GM23248 (cell line): ENCODE results near the gene PHLPP1. TPM values are rescaled to one million over a fixed set of nuclear protein-coding genes. Genes with fewer than 3 reads are reported as not detected.
"Not testable (repeated sequence)": the region's sequence is repeated elsewhere in the genome, so short reads cannot be mapped to it uniquely, and the experiment has no call there.

Experiments
- DNase-seq: peaks from one replicate; pipeline ENCODE4 v3.0.0-alpha.2; 2015
- H2AFZ ChIP-seq: fragments of 200-600 bp; sonication (generic); 2 replicates; pipeline ENCODE4 v1.6.1; 2016; ENCODE audit warnings: antibody characterized with exemption
- H3F3A ChIP-seq: fragments of 200-600 bp; sonication (generic); 2 replicates; pipeline ENCODE4 v1.6.1; 2016; ENCODE audit warnings: mild to moderate bottlenecking, antibody characterized with exemption, mixed run types; ENCODE audit not compliant: insufficient read depth
- H3K27ac ChIP-seq: fragments of 200-600 bp; sonication (generic); 2 replicates; pipeline ENCODE4 v1.5.1; 2016; ENCODE audit warnings: mild to moderate bottlenecking
- H3K27me3 ChIP-seq: fragments of 200-600 bp; sonication (generic); replicated peaks from 2 replicates; pipeline ENCODE4 v1.6.1; 2016; ENCODE audit warnings: mild to moderate bottlenecking; ENCODE audit not compliant: insufficient read depth
- H3K36me3 ChIP-seq: fragments of 200-600 bp; sonication (generic); 2 replicates; pipeline ENCODE4 v1.6.1; 2016; ENCODE audit warnings: low read depth, mild to moderate bottlenecking
- H3K4me1 ChIP-seq: fragments of 200-600 bp; sonication (generic); 2 replicates; pipeline ENCODE4 v1.6.1; 2016; ENCODE audit warnings: mild to moderate bottlenecking; ENCODE audit not compliant: insufficient read depth
- H3K4me2 ChIP-seq: fragments of 200-600 bp; sonication (generic); one replicate; pipeline ENCODE4 v1.6.1; 2016; ENCODE audit warnings: mild to moderate bottlenecking; ENCODE audit not compliant: unreplicated experiment
- H3K4me3 ChIP-seq: fragments of 200-600 bp; sonication (generic); 2 replicates; pipeline ENCODE4 v1.5.1; 2016; ENCODE audit warnings: mild to moderate bottlenecking
- H3K79me2 ChIP-seq: fragments of 200-600 bp; sonication (generic); 2 replicates; pipeline ENCODE4 v1.6.1; 2016; ENCODE audit warnings: mild to moderate bottlenecking; ENCODE audit not compliant: insufficient read depth
- H3K9ac ChIP-seq: fragments of 200-600 bp; sonication (generic); 2 replicates; pipeline ENCODE4 v1.6.1; 2016; ENCODE audit warnings: mild to moderate bottlenecking
- H3K9me2 ChIP-seq: fragments of 200-600 bp; sonication (generic); 2 replicates; pipeline ENCODE4 v1.6.1; 2016; ENCODE audit warnings: mixed run types, mild to moderate bottlenecking, moderate library complexity; ENCODE audit not compliant: insufficient read depth
- H3K9me3 ChIP-seq: fragments of 200-600 bp; sonication (generic); one replicate; pipeline ENCODE4 v1.6.1; 2017; ENCODE audit warnings: low read depth
- H4K20me1 ChIP-seq: fragments of 200-600 bp; sonication (generic); 2 replicates; pipeline ENCODE4 v1.6.0; 2016; ENCODE audit not compliant: insufficient read depth
- EZH2 ChIP-seq: fragments of 200-600 bp; sonication (generic); IDR thresholded peaks from 2 replicates; pipeline ENCODE4 v1.6.1; 2018; ENCODE audit warnings: antibody characterized with exemption, mild to moderate bottlenecking; ENCODE audit not compliant: insufficient read depth, poor library complexity, severe bottlenecking
- EZH2phosphoT487 ChIP-seq: fragments of 200-600 bp; sonication (generic); IDR thresholded peaks from 2 replicates; pipeline ENCODE4 v1.6.1; 2018; ENCODE audit warnings: antibody characterized with exemption, moderate library complexity, mild to moderate bottlenecking, low read depth; ENCODE audit not compliant: insufficient read depth
- WGBS, 2 experiments: methylation state at CpG; one replicate each; pipeline ENCODE4 v1.1.6; 2015 to 2017; ENCODE audit warnings: low lambda C conversion rate in 2 of 2, low coverage in 1 of 2; ENCODE audit errors: missing lambda C conversion rate in 2 of 2; 5-methylcytosine and 5-hydroxymethylcytosine counted together
- in situ Hi-C: fragments of 300-500 bp; cut with MboI; formaldehyde crosslinking; loops from 2 replicates; pipeline ENCODE4 v1.15.0; 2020
- polyA plus RNA-seq: library from polyadenylated mRNA; unstranded; fragments of >200 nt; fragmentation: Nextera tagmentation; extraction: Ambion mirVana; gene quantifications from 2 replicates; pipeline ENCODE4 v1.2.1, GENCODE V29; 2016
- total RNA-seq: library from RNA; depleted of rRNA; stranded (reverse); fragments of >200 nt; shearing (Covaris generic); gene quantifications from 2 replicates; pipeline ENCODE4 v1.2.3, GENCODE V29; 2014

Gene PHLPP1
- total and polyA plus RNA-seq, 2 experiments from 2014 or later, result 1.1 to 6.8 TPM

- Histone ChIP-seq H3K36me3 (no peaks in the 10 kb centered on the region), H3K27ac (no peak overlapping the region)
- no peak for DNase-seq
Observed at GRCh38 chr18:62690236-62690815, 25.0 kb upstream of the PHLPP1 start.

GRCh38 chr18:62693659-62694058 lies 21.7 kb upstream of the PHLPP1 start:
- Histone ChIP-seq H3K4me2 (no peak overlapping the region), H3K27me3 (peaks cover 5% of the 10 kb centered on the region; the same call in 1 of the 2 replicates), H3F3A (no peaks in the 10 kb centered on the region), H3K9me2 (peaks cover 3% of the 10 kb centered on the region; the same call in 1 of the 2 replicates), H3K27ac (no peak overlapping the region), H4K20me1 (no peaks in the 10 kb centered on the region), H3K4me1 (no peaks in the 10 kb centered on the region), H3K79me2 (no peaks in the 10 kb centered on the region), H3K9me3 (no peaks in the 10 kb centered on the region), H3K36me3 (no peaks in the 10 kb centered on the region), H3K4me3 (no peak overlapping the region), H3K9ac (no peak overlapping the region), H2AFZ (no peak overlapping the region)
- in situ Hi-C loops, result no loop called here
- WGBS, 2 experiments, result 7 to 19% methylated on average over 1 of the region's 1 CpG
- TF ChIP-seq EZH2phosphoT487 (no peak), EZH2 (no peak)
- no peak for DNase-seq

More at GRCh38 chr18:62690236-62690815, 25.0 kb upstream of the PHLPP1 start:
- Histone ChIP-seq H2AFZ (no peak overlapping the region), H3K79me2 (no peaks in the 10 kb centered on the region), H3K9ac (no peak overlapping the region), H3K9me3 (peaks cover 7% of the 10 kb centered on the region), H4K20me1 (no peaks in the 10 kb centered on the region), H3K27me3 (peaks cover 5% of the 10 kb centered on the region; the same call in 1 of the 2 replicates), H3K9me2 (peaks cover 3% of the 10 kb centered on the region; the same call in 1 of the 2 replicates), H3F3A (no peaks in the 10 kb centered on the region), H3K4me1 (no peaks in the 10 kb centered on the region), H3K4me2 (no peak overlapping the region), H3K4me3 (no peak overlapping the region)
- in situ Hi-C loops, result no loop called here
- TF ChIP-seq EZH2phosphoT487, result no peak
- TF ChIP-seq EZH2, result no peak
- WGBS, 2 experiments, result 4 to 6% methylated on average over 6 of the region's 6 CpGs

DNA sequence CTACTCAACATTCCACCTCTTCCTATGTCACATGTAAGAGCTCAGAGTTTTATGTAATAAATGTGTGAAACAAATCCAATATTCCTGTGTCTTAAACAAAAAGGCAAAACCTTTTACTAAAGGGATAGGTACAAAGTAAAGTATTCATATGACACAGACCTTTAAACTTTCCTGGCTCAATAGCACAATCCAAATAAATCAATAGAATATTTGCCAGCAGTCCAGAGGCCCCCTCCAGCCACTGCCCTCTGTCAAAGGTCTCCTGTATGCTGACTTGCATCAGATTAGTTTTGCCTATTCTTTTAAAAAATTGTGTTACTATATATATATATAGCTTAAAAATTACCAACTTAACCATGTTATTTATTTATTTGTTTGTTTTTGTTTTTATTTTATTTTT lies 17.7 kb upstream of the PHLPP1 start:
- in situ Hi-C loops, result no loop called here
- no peak overlapping the region for H3K4me3 ChIP-seq
- no peaks in the 10 kb centered on the region for H3K36me3 ChIP-seq
- no peaks in the 10 kb centered on the region for H3K79me2 ChIP-seq
- DNase-seq, result no peak
- TF ChIP-seq EZH2phosphoT487 (no peak), EZH2 (no peak)
- H2AFZ ChIP-seq, result no peak overlapping the region
- H3K4me2 ChIP-seq, result no peak overlapping the region
- no peaks in the 10 kb centered on the region for H4K20me1 ChIP-seq
- H3K27me3 ChIP-seq, result 0 out of 2 replicates have a peak, but pooled peaks cover 5% of the 10 kb centered on the region
- no peak overlapping the region for H3K27ac ChIP-seq
- H3K9me2 ChIP-seq, result peaks cover 3% of the 10 kb centered on the region; the same call in 1 of the 2 replicates
- no peaks in the 10 kb centered on the region for H3K4me1 ChIP-seq
- no peaks in the 10 kb centered on the region for H3K9me3 ChIP-seq
- H3K9ac ChIP-seq, result no peak overlapping the region
- H3F3A ChIP-seq, result no peaks in the 10 kb centered on the region

DNA sequence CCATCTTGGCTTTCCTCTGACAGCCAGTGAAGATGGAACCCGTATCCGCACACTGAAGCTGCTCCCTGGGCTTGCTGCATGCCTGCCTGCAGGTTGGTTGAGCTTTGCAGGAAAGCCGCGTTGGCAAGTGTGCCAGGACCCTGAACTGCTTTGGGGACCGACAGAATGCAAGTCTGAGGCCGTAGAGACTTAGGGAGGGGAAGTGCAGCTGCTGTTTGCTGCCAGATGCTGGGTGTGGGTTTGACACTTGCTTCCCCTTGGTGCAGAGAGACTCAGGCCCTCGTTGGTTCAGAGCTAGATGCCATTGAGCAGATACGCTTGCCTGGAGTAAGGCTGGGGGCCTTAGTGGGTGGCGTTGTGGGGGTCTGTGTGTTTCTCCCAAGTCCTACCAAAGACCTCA lies 13.1 kb upstream of the PHLPP1 start:
- no peaks in the 10 kb centered on the region for H3K4me1 ChIP-seq
- no peaks in the 10 kb centered on the region for H3K79me2 ChIP-seq
- no peaks in the 10 kb centered on the region for H3K9me3 ChIP-seq
- H3F3A ChIP-seq, result no peaks in the 10 kb centered on the region
- no peak overlapping the region for H3K4me2 ChIP-seq
- H3K27me3 ChIP-seq, result no peaks in the 10 kb centered on the region
- H3K36me3 ChIP-seq, result no peaks in the 10 kb centered on the region
- no peak overlapping the region for H3K4me3 ChIP-seq
- H4K20me1 ChIP-seq, result no peaks in the 10 kb centered on the region
- no peak overlapping the region for H3K9ac ChIP-seq
- H3K9me2 ChIP-seq, result no peaks in the 10 kb centered on the region
- no peak overlapping the region for H3K27ac ChIP-seq
- 41 to 44% methylated on average over 9 of the region's 9 CpGs for WGBS, 2 experiments
- in situ Hi-C loops, result loop anchor here (10.0 kb wide), 1 partner anchor 107 kb away; no protein-coding TSS in a partner anchor
- no peak for TF ChIP-seq EZH2
- no peak for TF ChIP-seq EZH2phosphoT487
- no peak for DNase-seq
- no peak overlapping the region for H2AFZ ChIP-seq

DNA sequence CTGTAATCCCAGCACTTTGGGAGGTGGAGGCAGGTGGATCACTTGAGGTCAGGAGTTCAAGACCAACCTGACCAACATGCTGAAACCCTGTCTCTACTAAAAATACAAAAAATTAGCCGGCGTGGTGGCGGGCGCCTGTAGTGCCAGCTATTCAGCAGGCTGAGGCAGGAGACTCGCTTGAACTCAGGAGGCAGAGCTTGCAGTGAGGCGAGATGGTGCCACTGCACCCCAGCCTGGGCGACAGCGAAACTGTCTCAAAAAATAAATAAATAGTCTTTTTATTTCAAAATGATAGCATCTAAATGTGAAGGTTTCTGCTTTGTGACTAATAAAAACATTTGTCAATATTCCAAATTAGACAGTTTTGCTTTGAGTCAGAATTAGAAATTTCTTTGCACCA lies 8.5 kb upstream of the PHLPP1 start:
- H3K4me2 ChIP-seq, H3K27ac ChIP-seq, DNase-seq, H3K27me3 ChIP-seq, H2AFZ ChIP-seq, H3K9me3 ChIP-seq, H3K9ac ChIP-seq, H3K79me2 ChIP-seq, H3K4me3 ChIP-seq, H3K36me3 ChIP-seq, H4K20me1 ChIP-seq, H3K9me2 ChIP-seq: not testable (repeated sequence)
- peaks cover 13% of the 10 kb centered on the region; the same call in 1 of the 2 replicates for H3F3A ChIP-seq
- in situ Hi-C loops, result loop anchor here (10.0 kb wide), 1 partner anchor 112 kb away; no protein-coding TSS in a partner anchor
- WGBS, 2 experiments, result 90% methylated on average over 8 of the region's 8 CpGs
- peaks cover 12% of the 10 kb centered on the region for H3K4me1 ChIP-seq

- in situ Hi-C loops, result loop anchor here (10.0 kb wide), 3 partner anchors 115 to 275 kb away; no protein-coding TSS in a partner anchor
- not testable (repeated sequence) for H3K36me3 ChIP-seq, H3K79me2 ChIP-seq, H3K4me3 ChIP-seq, H3K9me3 ChIP-seq, H4K20me1 ChIP-seq, H2AFZ ChIP-seq, H3K4me2 ChIP-seq, H3K27me3 ChIP-seq, H3K9ac ChIP-seq, H3K9me2 ChIP-seq, DNase-seq, H3K27ac ChIP-seq
- 90 to 91% methylated on average over 11 of the region's 11 CpGs for WGBS, 2 experiments
- Histone ChIP-seq H3K4me1 (peaks cover 12% of the 10 kb centered on the region), H3F3A (peaks cover 13% of the 10 kb centered on the region; the same call in 1 of the 2 replicates)
Observed at GRCh38 chr18:62709908-62710307, 5.4 kb upstream of the PHLPP1 start.
